Measurements from ENCODE around the gene OSBPL2.

DNA sequence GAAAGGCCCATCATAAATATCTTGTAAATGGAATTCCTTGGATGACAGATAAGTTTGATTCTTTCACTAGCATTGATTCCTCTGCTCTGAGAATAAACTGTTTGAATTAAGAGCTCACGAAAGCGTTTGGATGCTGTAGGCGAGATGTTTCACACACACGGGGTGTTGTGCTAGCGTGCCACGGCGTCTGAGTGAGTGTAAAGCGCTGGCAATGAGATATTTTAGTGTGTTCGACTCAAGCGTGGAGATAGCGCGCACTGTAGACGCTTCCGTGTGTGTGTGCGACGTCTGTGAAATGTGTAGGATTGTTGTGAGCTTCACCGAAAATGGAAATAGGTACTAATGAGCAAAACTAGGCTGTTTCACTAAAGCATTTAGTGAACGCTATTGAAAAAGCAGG lies 35.1 kb downstream of the OSBPL2 start:
- TF ChIP-seq, protein P1, sequence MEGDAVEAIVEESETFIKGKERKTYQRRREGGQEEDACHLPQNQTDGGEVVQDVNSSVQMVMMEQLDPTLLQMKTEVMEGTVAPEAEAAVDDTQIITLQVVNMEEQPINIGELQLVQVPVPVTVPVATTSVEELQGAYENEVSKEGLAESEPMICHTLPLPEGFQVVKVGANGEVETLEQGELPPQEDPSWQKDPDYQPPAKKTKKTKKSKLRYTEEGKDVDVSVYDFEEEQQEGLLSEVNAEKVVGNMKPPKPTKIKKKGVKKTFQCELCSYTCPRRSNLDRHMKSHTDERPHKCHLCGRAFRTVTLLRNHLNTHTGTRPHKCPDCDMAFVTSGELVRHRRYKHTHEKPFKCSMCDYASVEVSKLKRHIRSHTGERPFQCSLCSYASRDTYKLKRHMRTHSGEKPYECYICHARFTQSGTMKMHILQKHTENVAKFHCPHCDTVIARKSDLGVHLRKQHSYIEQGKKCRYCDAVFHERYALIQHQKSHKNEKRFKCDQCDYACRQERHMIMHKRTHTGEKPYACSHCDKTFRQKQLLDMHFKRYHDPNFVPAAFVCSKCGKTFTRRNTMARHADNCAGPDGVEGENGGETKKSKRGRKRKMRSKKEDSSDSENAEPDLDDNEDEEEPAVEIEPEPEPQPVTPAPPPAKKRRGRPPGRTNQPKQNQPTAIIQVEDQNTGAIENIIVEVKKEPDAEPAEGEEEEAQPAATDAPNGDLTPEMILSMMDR (IDR thresholded peaks at IDR 0.05): no peak
- TF ChIP-seq POLR2A (IDR thresholded peaks at IDR 0.05): no peak
